ENCODE measurements around the gene OIT3.

Gene OIT3

DNA sequence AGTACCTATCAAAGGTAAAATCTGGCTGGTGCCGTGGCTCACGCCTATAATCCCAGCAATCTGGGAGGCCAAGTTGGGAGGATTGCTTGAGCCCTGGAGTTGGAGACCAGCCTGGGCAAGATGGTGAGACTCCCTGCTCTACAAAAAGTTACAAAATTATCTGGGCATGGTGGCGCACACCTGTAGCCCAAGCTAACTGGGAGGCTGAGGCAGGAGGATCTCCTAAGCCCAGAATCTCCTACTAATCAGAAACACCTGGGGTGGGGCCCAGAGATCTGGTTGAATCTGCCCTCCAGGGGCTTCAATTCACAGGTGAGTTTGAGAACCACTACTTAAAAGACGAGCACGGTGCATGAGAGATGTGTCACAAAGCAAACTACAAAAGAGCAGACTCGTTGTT lies 58.6 kb downstream of the OIT3 start:
- DNase-seq (ENCODE audit: low read depth in 2 of 2), result no peak

DNA sequence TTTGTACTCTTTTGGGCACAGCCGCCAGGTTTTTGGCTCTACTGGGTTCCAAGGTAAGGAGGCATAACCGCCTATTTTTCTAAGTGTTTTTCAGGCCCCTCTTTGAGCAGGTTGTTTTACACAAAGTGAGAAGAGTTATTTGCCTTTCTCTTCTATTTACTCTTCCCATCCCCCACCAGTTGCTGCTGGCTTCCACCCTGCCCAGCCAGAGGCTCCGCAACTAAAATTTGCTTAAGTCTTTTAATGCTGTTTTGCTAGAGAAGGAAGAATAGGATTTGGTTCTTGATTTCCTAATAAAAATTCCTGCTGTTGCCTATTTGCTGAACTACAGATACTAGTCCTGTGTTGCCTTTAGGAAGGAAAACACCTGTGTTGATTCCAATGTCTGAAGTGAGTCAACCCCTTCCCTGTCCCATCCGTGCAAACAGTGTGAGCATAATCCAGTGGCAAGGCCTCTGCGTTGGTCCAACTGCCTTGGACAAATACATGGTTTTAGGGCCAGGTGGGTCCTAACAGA lies 59.2 kb downstream of the OIT3 start:
- no peak for DNase-seq (ENCODE audit: low read depth in 2 of 2)

DNA sequence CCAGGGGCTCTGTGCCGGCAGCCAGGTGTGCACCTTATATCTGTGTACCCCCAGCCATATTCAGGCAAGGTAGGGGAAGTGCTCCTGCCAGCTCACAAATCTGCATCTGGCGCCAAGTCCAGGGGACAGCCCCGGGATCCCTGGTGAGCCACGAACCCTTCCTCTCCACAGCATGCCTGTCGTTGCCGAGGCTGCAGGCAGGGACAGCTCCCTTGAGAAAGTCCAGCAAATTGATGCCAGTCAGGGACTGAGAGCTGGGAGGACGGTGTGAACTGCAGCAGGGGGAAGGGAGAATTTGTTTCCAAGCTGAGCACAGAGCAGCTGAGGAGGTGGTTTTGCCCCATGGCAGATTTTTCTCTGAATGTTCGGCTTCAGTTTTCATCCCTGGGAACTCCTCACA lies 60.1 kb downstream of the OIT3 start:
- DNase-seq (ENCODE audit: low read depth in 2 of 2), result no peak

- no peak for DNase-seq (ENCODE audit: low read depth in 2 of 2)
These were observed 60.7 kb downstream of the OIT3 start for GRCh38 chr10:72954230-72954595.

- no peak for DNase-seq (ENCODE audit: low read depth in 2 of 2)
These were observed 61.3 kb downstream of the OIT3 start, which contains the start of gene PLA2G12B for GRCh38 chr10:72954596-72955554. Gene PLA2G12B, minus strand, starts transcription at chr10:72954806. Its CDS starts 121 bp downstream, at chr10:72954685.

DNA sequence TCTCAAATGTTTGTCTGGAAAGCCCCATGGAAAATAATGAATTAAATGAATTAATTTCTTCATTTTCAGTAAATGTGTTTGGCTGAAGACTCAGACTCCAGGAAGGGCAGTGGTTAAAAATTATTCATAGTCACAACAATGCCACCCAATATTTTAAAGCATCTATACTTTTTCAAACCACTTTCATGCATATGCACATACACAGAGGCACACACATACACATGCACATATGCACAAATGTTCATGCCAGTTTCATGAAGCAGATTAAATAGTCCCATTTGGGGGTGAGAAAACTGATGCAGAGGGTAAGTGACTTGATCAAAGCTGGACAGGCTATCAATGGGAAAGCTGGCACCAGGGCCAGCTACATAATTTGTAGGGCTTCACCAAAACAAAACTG lies 62.5 kb downstream of the OIT3 start:
- DNase-seq (ENCODE audit: low read depth in 2 of 2), result no peak

GRCh38 chr10:72976886-72977285 lies 83.3 kb downstream of the OIT3 start:
- DNase-seq (ENCODE audit: low read depth in 2 of 2), result no peak

DNA sequence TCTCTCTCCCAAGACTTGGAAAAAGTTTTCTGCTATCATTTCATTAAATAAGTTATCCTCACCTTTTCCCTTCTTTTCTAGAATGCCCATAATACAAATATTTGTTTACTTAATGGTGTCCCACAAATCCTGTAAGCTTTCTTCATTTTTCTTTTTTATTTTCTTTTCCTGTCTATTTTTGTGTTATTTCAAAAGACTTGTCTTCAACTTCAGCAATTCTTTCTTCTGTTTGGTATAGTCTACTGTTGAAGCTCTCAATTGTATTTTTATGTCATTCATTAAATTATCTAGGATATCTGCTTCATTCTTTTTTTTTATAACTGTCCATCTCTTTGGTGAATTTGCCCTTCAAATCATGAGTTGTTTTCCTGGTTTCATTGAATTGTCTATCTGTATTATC lies 86.2 kb downstream of the OIT3 start:
- no peak for DNase-seq (ENCODE audit: low read depth in 2 of 2)

DNA sequence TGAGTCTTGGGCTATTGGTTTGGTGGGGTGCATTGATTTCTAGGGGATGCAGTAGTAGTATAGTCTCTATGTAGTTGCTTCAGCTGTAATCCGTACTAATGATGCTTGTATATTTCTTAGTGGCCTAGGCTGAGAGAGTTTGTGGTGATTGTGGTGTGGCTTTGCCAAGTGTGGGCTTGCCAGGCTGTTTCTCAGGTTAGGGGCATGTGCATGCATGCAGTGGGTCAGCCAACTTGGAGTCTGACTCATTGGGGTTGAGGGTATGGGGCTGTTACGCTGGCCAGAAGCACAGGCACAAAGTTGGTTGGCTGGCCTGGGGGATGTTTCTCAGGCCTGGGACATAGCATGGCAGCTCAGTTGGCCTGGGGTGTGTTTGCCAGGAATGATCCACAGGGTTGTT lies 86.8 kb downstream of the OIT3 start:
- no peak for DNase-seq (ENCODE audit: low read depth in 2 of 2)

DNA sequence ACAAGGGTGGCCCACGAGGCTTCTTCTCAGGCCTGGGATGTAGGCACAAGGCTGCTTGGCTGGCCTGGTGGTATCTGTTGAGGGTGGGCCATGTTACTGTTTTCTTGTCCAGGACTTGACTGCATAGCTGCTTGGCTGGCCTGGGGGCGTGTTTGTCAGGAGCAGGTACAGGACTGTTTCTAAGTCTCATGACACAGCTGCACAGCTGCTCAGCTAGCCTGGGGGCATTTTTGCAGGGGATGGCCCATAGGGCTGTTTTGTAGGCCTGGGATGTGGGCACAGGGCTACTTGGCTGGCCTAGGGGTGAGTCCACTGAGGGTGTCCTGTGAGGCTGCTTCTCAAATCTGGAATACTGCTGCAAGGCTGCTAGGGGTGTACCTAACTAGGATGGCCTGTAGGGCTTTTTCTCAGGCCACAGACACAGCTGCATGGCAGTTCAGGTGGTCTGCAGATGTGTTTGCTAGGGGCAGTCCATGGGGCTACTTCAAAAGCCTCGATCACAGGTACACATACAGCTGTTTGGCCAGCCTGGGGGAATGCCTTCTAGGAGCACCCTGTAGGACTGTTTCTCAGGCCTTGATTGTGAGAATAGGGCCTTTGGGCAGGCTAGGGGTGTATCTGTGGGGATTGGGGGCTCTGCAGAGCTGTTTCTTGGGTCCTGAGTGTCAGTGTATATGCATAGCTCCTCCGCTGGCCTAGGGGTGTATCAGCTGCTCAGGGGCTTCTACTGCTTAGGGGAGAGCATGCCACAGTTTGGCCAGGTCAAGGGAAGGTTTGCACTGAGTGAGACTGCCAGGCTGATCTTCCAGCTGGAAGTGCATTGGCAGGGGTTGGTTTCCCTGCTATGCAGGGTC lies 87.7 kb downstream of the OIT3 start:
- no peak for DNase-seq (ENCODE audit: low read depth in 2 of 2)

DNA sequence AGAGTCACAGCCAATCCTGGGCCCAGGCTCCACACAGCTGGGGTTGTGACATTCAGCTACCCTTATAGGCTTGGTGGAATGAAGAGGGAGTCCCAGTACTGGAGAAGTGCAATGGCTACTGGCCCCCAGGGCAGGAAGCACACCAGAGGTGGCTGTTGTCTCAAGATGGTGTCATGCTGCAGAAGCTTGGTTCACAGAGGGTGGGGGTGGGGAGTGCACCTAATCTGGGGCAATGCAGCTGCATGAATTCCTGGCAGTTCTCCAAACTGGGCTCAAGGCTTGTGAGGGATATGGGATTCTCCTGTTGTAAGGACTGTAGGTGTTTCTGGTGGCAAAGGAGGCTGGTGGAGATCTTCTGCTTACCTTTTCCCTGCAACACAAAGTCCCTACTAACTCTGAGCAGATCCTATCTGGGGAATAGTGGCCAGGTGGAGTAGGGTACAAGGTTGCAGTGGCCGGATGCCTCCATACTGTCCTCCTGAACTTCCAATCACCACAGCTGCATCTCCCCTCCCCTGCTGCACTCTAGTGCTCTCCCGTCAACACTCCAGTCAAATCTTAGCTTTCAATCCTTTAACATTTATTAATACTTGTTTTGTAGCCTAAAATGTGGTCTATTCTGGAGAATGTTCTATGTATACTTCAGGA lies 88.5 kb downstream of the OIT3 start:
- no peak for DNase-seq (ENCODE audit: low read depth in 2 of 2)

Data from stimulated activated CD4-positive, alpha-beta T cell treated with anti-CD3 and anti-CD28 coated beads, Interleukin-15, amount 100 ng/mL, for 48 hours (primary cell).